Adrenal gland (tissue), 12 donors: Measurements from ENCODE around the gene DHH. TPM values are rescaled to one million over a fixed set of nuclear protein-coding genes. Genes with fewer than 3 reads are reported as not detected.

Source experiments
- DNase-seq, 7 donors: peaks; one replicate each; pipeline ENCODE4 v3.0.0-alpha.2; 2019 to 2020
- H3K27ac ChIP-seq, 5 donors: fragments of 200-600 bp; sonication (generic) in 4 of 5; 1 replicate in 3 of 5; 2 replicates in 2 of 5; pipeline versions ENCODE4 v1.5.1 to v1.8.0; 2016 to 2020; ENCODE audit warnings: mild to moderate bottlenecking in 1 of 5
- H3K27me3 ChIP-seq: fragments of 200-600 bp; 2 replicates; pipeline ENCODE4 v1.8.0; 2021
- H3K36me3 ChIP-seq, 2 donors: fragments of 200-600 bp; replicated peaks in 1 of 2; 1 replicate in 1 of 2; 2 replicates in 1 of 2; pipeline versions ENCODE4 v1.5.1 to v1.8.0; 2018 to 2022
- H3K4me1 ChIP-seq, 2 donors: fragments of 200-600 bp; replicated peaks in 1 of 2; 1 replicate in 1 of 2; 2 replicates in 1 of 2; pipeline versions ENCODE4 v1.5.1 to v1.8.0; 2018 to 2021
- H3K4me3 ChIP-seq, 4 donors: fragments of 200-600 bp; sonication (generic) in 3 of 4; one replicate each; pipeline ENCODE4 v1.5.1; 2016 to 2018
- H3K9me3 ChIP-seq, 3 donors: fragments of 200-600 bp; sonication (generic) in 1 of 3; replicated peaks in 1 of 3; 1 replicate in 2 of 3; 2 replicates in 1 of 3; pipeline versions ENCODE4 v1.5.1 to v1.8.0; 2016 to 2021
- POLR2A ChIP-seq, 2 donors: fragments of 450-650 bp; IDR thresholded peaks; one replicate each; pipeline ENCODE4 v1.6.1; 2017; ENCODE audit warnings: antibody characterized with exemption in 2 of 2, mild to moderate bottlenecking in 2 of 2, moderate library complexity in 1 of 2
- WGBS, 4 donors: extraction: QIAGEN DNeasy Blood & Tissue Kit in 2 of 4; methylation state at CpG; one replicate each; pipeline versions ENCODE4 v1.1.5 to v1.1.7; 2013 to 2017; 5-methylcytosine and 5-hydroxymethylcytosine counted together
- intact Hi-C, 2 donors: fragments of 100-400 bp; cut with DNase I; formaldehyde crosslinking; loops; one replicate each; pipeline versions ENCODE4 v1.14.1 to v1.15.0; 2022 to 2023
- polyA plus RNA-seq, 3 donors: library from polyadenylated mRNA; stranded (reverse); fragments of 200-250 nt in 2 of 3; fragments of 350-450 nt in 1 of 3; fragmentation: Illumina TruSeq in 1 of 3; extraction: RNeasy Lipid Tissue Mini Kit (QIAGEN cat#74804) in 1 of 3; gene quantifications; one replicate each; pipeline ENCODE4 v1.2.3, GENCODE V29; 2013 to 2014
- total RNA-seq, 9 donors: library from RNA; depleted of rRNA in 4 of 9; stranded (reverse); fragments of >200 nt in 4 of 9; fragments of 120-200 nt in 1 of 9; fragmentation: NEBNext Ultra II Directional in 1 of 9; extraction: Animal tissue kit (Norgen Biotek cat#: 25700) in 1 of 9; gene quantifications; one replicate each; pipeline versions ENCODE4 v1.1.0 to v1.2.4, GENCODE V29; 2013 to 2023
- TF ChIP-seq, protein P1 (sequence below), 6 experiments: fragments of 450-650 bp in 4 of 6; fragments of 200-600 bp in 2 of 6; sonication (generic) in 1 of 6; IDR thresholded peaks; 1 replicate in 5 of 6; 2 replicates in 1 of 6; pipeline versions ENCODE4 v1.5.1 to v1.8.0; 2016 to 2021; ENCODE audit warnings: antibody characterized with exemption in 6 of 6, mild to moderate bottlenecking in 2 of 6, moderate library complexity in 1 of 6
- donor health status: healthy with polysubstance abuse.
- donor health status: Bipolar disorder and iron deficiency.
- donor health status: DM: yes; HTN: yes; CAD: no.
- donor health status: DM: no; HTN: no; CAD: no.
- donor health status: DM: no; HTN: no; CAD: no.
- donor health status: DM: yes; HTN: yes; CAD: no.

The DHH gene
- total and polyA plus RNA-seq, 12 donors, result 0.13 to 5.9 (median 0.50) TPM

DNA sequence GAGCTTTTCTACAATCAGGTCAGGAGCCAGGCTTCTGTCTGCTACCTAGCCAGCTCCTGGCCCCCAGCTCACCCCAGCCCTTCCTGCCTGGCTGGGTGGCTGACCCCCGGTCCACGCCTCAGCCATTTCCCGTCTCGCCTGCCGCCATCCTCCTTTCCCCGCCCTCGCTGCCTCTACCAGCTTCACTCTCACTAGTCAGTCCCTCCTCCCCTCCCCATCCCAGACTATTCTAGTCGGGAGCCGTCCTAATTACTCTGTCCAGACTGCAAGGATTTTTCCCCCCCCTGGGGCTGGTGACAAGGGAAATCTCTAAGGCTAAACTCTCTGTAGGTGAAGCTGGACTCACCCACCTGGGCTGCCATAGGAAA lies 825 bp downstream of the DHH start:
- DNase-seq, result peak in 1 of 7 donors; percentile 48
- intact Hi-C loops, result no loop called here
- 29 to 43% (median 36%) methylated on average over 9 of the region's 9 CpGs for WGBS, 4 donors
- Histone ChIP-seq H3K27me3 (peaks cover 13% of the 10 kb centered on the region), H3K36me3 (peaks cover 0 to 21% of the 10 kb centered on the region in 2 donors), H3K4me3 (peak overlapping the region in 1 of 4 donors; percentile 5), H3K27ac (no peak overlapping the region), H3K9me3 (no peaks in the 10 kb centered on the region), H3K4me1 (peaks cover 10 to 39% of the 10 kb centered on the region in 2 donors)
- TF ChIP-seq, protein P1, sequence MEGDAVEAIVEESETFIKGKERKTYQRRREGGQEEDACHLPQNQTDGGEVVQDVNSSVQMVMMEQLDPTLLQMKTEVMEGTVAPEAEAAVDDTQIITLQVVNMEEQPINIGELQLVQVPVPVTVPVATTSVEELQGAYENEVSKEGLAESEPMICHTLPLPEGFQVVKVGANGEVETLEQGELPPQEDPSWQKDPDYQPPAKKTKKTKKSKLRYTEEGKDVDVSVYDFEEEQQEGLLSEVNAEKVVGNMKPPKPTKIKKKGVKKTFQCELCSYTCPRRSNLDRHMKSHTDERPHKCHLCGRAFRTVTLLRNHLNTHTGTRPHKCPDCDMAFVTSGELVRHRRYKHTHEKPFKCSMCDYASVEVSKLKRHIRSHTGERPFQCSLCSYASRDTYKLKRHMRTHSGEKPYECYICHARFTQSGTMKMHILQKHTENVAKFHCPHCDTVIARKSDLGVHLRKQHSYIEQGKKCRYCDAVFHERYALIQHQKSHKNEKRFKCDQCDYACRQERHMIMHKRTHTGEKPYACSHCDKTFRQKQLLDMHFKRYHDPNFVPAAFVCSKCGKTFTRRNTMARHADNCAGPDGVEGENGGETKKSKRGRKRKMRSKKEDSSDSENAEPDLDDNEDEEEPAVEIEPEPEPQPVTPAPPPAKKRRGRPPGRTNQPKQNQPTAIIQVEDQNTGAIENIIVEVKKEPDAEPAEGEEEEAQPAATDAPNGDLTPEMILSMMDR (IDR thresholded peaks at IDR 0.05), result no peak
- no peak for TF ChIP-seq POLR2A (IDR thresholded peaks at IDR 0.05)

DNA sequence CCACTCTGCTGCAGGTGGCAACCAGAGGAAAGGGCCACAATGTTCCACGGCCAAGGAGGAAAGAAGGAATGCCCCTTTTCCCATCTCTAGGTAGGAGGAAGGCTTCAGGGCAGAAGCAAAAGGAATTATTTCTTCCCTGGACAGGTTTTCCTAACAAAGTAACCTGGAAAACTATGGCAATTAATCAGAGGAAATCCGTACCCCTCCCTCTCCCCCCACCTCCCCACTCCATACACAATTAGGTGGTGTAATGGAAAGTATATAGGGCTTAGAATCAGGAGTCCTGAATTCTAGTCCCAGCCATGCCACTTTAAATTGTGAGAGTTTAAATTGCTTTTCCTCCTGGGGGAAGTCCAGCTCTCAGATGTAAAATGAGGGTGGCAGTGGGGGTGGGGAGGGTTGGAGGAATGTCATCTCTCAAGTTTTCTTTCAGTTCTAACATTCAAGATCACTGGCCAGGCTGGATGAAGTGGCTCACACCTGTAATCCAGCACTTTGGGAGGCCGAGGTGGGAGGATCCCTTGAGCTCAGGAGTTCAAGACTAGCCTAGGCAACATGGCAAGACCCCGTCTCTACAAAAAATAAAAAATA lies 1.7 kb downstream of the DHH start:
- peak overlapping the region in 1 of 4 donors; percentile 50 for H3K4me3 ChIP-seq
- no peak overlapping the region for H3K27ac ChIP-seq
- no peaks in the 10 kb centered on the region for H3K9me3 ChIP-seq
- intact Hi-C loops, result no loop called here
- H3K27me3 ChIP-seq, result peaks cover 13% of the 10 kb centered on the region
- TF ChIP-seq POLR2A (IDR thresholded peaks at IDR 0.05), result no peak
- TF ChIP-seq, protein P1 (IDR thresholded peaks at IDR 0.05), result no peak
- no peak for DNase-seq
- 63 to 78% (median 72%) methylated on average over 4 of the region's 4 CpGs for WGBS, 4 donors
- peaks cover 0 to 14% of the 10 kb centered on the region in 2 donors for H3K36me3 ChIP-seq
- H3K4me1 ChIP-seq, result peaks cover 10 to 46% of the 10 kb centered on the region in 2 donors

DNA sequence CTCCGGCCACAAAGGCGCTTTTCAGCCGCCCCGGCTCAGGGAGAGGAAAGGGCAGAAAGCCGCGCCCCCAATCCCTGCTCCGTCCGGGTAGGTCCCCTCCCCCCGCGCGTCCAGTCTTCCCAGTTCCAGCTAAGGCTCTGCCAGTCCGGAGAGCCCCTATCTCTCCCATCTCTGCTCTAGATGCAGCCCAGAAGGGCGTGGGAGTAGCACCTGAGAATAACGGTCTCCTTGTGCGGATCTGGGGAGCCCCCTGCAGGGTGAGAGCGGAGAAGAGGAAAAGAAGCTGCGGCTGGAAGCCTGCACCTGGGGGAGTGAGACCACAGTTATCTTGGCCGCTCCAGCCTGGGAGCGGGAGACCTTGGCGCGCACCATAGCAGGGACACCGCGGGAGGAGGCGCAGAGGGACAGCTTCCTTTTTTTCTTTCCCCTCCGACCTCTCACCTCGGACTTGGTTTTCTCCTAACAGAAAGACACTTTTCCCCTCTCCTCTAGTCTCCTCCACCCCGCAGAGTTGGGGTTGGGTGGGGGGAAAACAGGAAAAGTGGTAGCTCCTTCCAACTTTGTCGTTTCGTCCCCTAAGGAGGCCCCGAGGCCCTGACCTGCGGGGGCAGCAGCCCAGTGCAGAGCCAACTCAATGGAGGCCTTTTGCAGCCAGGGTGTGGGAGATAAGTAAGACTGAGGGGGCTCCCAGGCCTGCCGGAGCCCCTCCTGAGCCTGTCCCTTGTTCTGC lies 2.4 kb downstream of the DHH start:
- 3 to 5% (median 4%) methylated on average over 26 to 32 of the region's 32 CpGs for WGBS, 4 donors
- TF ChIP-seq POLR2A (IDR thresholded peaks at IDR 0.05), result no peak
- TF ChIP-seq, protein P1 (IDR thresholded peaks at IDR 0.05), result peak in 2 of 6 experiments; percentile 11 to 21
- H3K4me3 ChIP-seq, result peak overlapping the region in 1 of 4 donors; percentile 50
- intact Hi-C loops, result no loop called here
- no peaks in the 10 kb centered on the region for H3K9me3 ChIP-seq
- DNase-seq, result peak in 4 of 7 donors; percentile 30 to 48 (median 40)
- H3K4me1 ChIP-seq, result peaks cover 10 to 46% of the 10 kb centered on the region in 2 donors
- peaks cover 13% of the 10 kb centered on the region for H3K27me3 ChIP-seq
- H3K36me3 ChIP-seq, result peaks cover 0 to 10% of the 10 kb centered on the region in 2 donors
- H3K27ac ChIP-seq, result no peak overlapping the region

GRCh38 chr12:49091836-49092085 lies 2.8 kb downstream of the DHH start:
- no peak for DNase-seq
- Histone ChIP-seq H3K36me3 (peaks cover 0 to 5% of the 10 kb centered on the region in 2 donors), H3K4me1 (peaks cover 10 to 46% of the 10 kb centered on the region in 2 donors), H3K27me3 (peaks cover 13% of the 10 kb centered on the region), H3K27ac (no peak overlapping the region), H3K4me3 (peak overlapping the region in 1 of 4 donors; percentile 50), H3K9me3 (no peaks in the 10 kb centered on the region)
- TF ChIP-seq, protein P1 (IDR thresholded peaks at IDR 0.05), result no peak
- TF ChIP-seq POLR2A (IDR thresholded peaks at IDR 0.05), result no peak
- WGBS, 4 donors, result 1 to 5% (median 2%) methylated on average over 5 to 14 of the region's 14 CpGs
- intact Hi-C loops, result no loop called here
